AG04450 (cell line): ENCODE measurements around the gene RHBDF2. TPM values are rescaled to one million over a fixed set of nuclear protein-coding genes. Genes with fewer than 3 reads are reported as not detected.
"Not testable (repeated sequence)": the region's sequence is repeated elsewhere in the genome, so short reads cannot be mapped to it uniquely, and the experiment has no call there.

Source experiments
- CTCF ChIA-PET: fragments of 300-600, 350-600 bp; formaldehyde crosslinking; extraction: SDS; loops from one replicate; lab custom pipeline; 2022; ENCODE audit warnings: antibody characterized with exemption, inconsistent platforms; lab: Charles Lee
- POLR2A ChIA-PET: fragments of 350-600 bp; formaldehyde crosslinking; extraction: SDS; loops from one replicate; lab custom pipeline; 2021; ENCODE audit warnings: antibody characterized with exemption, inconsistent platforms; lab: Yijun Ruan, JAX
- DNase-seq: peaks from one replicate; pipeline ENCODE4 v3.0.0-alpha.2; 2011; ENCODE audit warnings: low read depth, low spot score
- H3K27ac ChIP-seq: one replicate; pipeline ENCODE4 v1.5.1; 2012; ENCODE audit warnings: low read depth, low read length, control low read depth
- H3K27me3 ChIP-seq: one replicate; pipeline ENCODE4 v1.6.0; 2012; ENCODE audit warnings: low read length; ENCODE audit not compliant: control insufficient read depth, insufficient read depth
- H3K4me3 ChIP-seq: 2 replicates; pipeline ENCODE4 v1.5.1; 2011; ENCODE audit warnings: mild to moderate bottlenecking, low read depth, low read length, control low read depth
- H3K9me3 ChIP-seq: 2 replicates; pipeline ENCODE4 v1.5.1; 2012; ENCODE audit warnings: low read length; ENCODE audit not compliant: control insufficient read depth, insufficient read depth
- CTCF ChIP-seq: IDR thresholded peaks from 2 replicates; pipeline ENCODE4 v1.5.1; 2011; ENCODE audit warnings: low read depth, low read length, control low read depth, inconsistent platforms
- polyA plus RNA-seq: library from polyadenylated mRNA; depleted of rRNA; stranded (reverse); fragments of >200 nt; gene quantifications from 2 replicates; pipeline ENCODE4 v1.2.3, GENCODE V29; 2011

The RHBDF2 gene
- polyA plus RNA-seq, 1 experiment = 5.4 TPM

- Histone ChIP-seq H3K27ac (no peak overlapping the region), H3K27me3 (peaks cover 14% of the 10 kb centered on the region), H3K4me3 (peak overlapping the region; percentile 57), H3K9me3 (no peaks in the 10 kb centered on the region)
- no peak for DNase-seq
- ChIA-PET POLR2A (interaction anchor here (0.8 to 1.7 kb wide), 3 partner anchors 10 to 200 kb away, joined by 4 to 6 read pairs (median 5); no protein-coding TSS in a partner anchor), CTCF (interaction anchor here (0.7 to 1.5 kb wide), 2 partner anchors 14 to 257 kb away, joined by 3 to 9 read pairs; no protein-coding TSS in a partner anchor)
- no peak for TF ChIP-seq CTCF
Observed at GRCh38 chr17:76536511-76537287, 35.5 kb upstream of the RHBDF2 start.

- Histone ChIP-seq H3K27me3 (peaks cover 14% of the 10 kb centered on the region), H3K4me3 (no peak overlapping the region), H3K9me3 (no peaks in the 10 kb centered on the region; the same call in 1 of the 2 replicates), H3K27ac (no peak overlapping the region)
- no peak for TF ChIP-seq CTCF
- POLR2A ChIA-PET = interaction anchor here (0.8 kb wide), 1 partner anchor 201 kb away, joined by 5 read pairs; no protein-coding TSS in a partner anchor
- no peak for DNase-seq
- CTCF ChIA-PET = interaction anchor here (0.7 to 1.5 kb wide), 2 partner anchors 13 to 256 kb away, joined by 3 to 9 read pairs; no protein-coding TSS in a partner anchor
Observed at GRCh38 chr17:76535788-76536510, 34.7 kb upstream of the RHBDF2 start.

GRCh38 chr17:76534831-76535732 is 33.9 kb upstream of the RHBDF2 start:
- no peak for DNase-seq
- TF ChIP-seq CTCF = no peak
- H3K4me3 ChIP-seq = no peak overlapping the region
- peaks cover 14% of the 10 kb centered on the region for H3K27me3 ChIP-seq
- H3K9me3 ChIP-seq = no peaks in the 10 kb centered on the region; the same call in 1 of the 2 replicates
- ChIA-PET POLR2A (no interaction called here), CTCF (no interaction called here)
- no peak overlapping the region for H3K27ac ChIP-seq

GRCh38 chr17:76533640-76534359 is 32.6 kb upstream of the RHBDF2 start:
- H3K9me3 ChIP-seq, POLR2A ChIA-PET, DNase-seq, H3K4me3 ChIP-seq, H3K27me3 ChIP-seq, H3K27ac ChIP-seq: not testable (repeated sequence)
- CTCF ChIA-PET = interaction anchor here (1.0 to 2.0 kb wide), 2 partner anchors 11 to 28 kb away, joined by 4 to 8 read pairs; no protein-coding TSS in a partner anchor
